NCI-H187 treated with DMSO at 0.1 percent for 48 hours (cell line): ENCODE results near the gene ZDHHC19.
"Not testable (repeated sequence)": the region's sequence is repeated elsewhere in the genome, so short reads cannot be mapped to it uniquely, and the experiment has no call there.

ENCODE experiments used
- DNase-seq: peaks from one replicate; lab custom pipeline; 2025; lab: John Stamatoyannopoulos, UW

Gene ZDHHC19

GRCh38 chr3:196177567-196177966, 33.6 kb downstream of the ZDHHC19 start:
- DNase-seq, result no peak

- no peak for DNase-seq
These were observed 35.5 kb downstream of the ZDHHC19 start for GRCh38 chr3:196175722-196176121.

GRCh38 chr3:196175116-196175625, 36.0 kb downstream of the ZDHHC19 start:
- DNase-seq, result no peak

- no peak for DNase-seq
These were observed 36.5 kb downstream of the ZDHHC19 start for GRCh38 chr3:196174652-196175051.

- not testable (repeated sequence) for DNase-seq
These were observed 40.9 kb downstream of the ZDHHC19 start for GRCh38 chr3:196170296-196170695.

GRCh38 chr3:196169836-196170240, 41.4 kb downstream of the ZDHHC19 start:
- DNase-seq, result no peak

GRCh38 chr3:196168808-196169391, 42.3 kb downstream of the ZDHHC19 start:
- DNase-seq, result no peak

GRCh38 chr3:196166741-196167140, 44.5 kb downstream of the ZDHHC19 start:
- no peak for DNase-seq

- DNase-seq, result no peak
These were observed 45.4 kb downstream of the ZDHHC19 start for GRCh38 chr3:196165850-196166249.

GRCh38 chr3:196165006-196165575, 46.1 kb downstream of the ZDHHC19 start:
- not testable (repeated sequence) for DNase-seq

- no peak for DNase-seq
These were observed 46.6 kb downstream of the ZDHHC19 start for GRCh38 chr3:196164576-196164975.

GRCh38 chr3:196163666-196164493, 47.3 kb downstream of the ZDHHC19 start:
- DNase-seq, result no peak

- DNase-seq, result no peak
These were observed 48.0 kb downstream of the ZDHHC19 start for GRCh38 chr3:196163212-196163611.

GRCh38 chr3:196162679-196163078, 48.5 kb downstream of the ZDHHC19 start:
- DNase-seq, result no peak

GRCh38 chr3:196159952-196160804, 51.0 kb downstream of the ZDHHC19 start:
- no peak for DNase-seq

GRCh38 chr3:196159526-196159925, 51.7 kb downstream of the ZDHHC19 start:
- DNase-seq, result no peak

GRCh38 chr3:196156160-196156559, 55.0 kb downstream of the ZDHHC19 start:
- DNase-seq, result no peak

GRCh38 chr3:196150481-196150880, 60.7 kb downstream of the ZDHHC19 start:
- DNase-seq, result no peak

- no peak for DNase-seq
These were observed 61.3 kb downstream of the ZDHHC19 start for GRCh38 chr3:196149831-196150301.

GRCh38 chr3:196149375-196149774, 61.8 kb downstream of the ZDHHC19 start:
- DNase-seq, result no peak
